Stimulated activated naive B cell treated with anti-CD40 and anti-IgM and Interleukin-4, amounts not matched to agents 10 μg/mL and 1 μg/mL and 100 μg/mL, for 72 hours (primary cell): ENCODE measurements around the gene C19orf85.
A peak's percentile ranks its signal among the peaks of the same experiment; 100 is the strongest.
"Not testable (repeated sequence)": the region's sequence is repeated elsewhere in the genome, so short reads cannot be mapped to it uniquely, and the experiment has no call there.

Experiments used
- ATAC-seq, 2 donors: fragments of 150-1000 bp; cut with Tn5 transposase; replicated peaks; 2 replicates each; pipeline ENCODE4 v1.10.0; 2021; ENCODE audit warnings: moderate library complexity in 1 of 2
- DNase-seq: peaks from one replicate; pipeline ENCODE4 v3.0.0; 2021
- H3K27ac Mint-ChIP-seq: one replicate; pipeline ENCODE4 v1.8.0; 2022; ENCODE audit warnings: mild to moderate bottlenecking, mixed read lengths
- H3K27me3 Mint-ChIP-seq, 2 donors: one replicate each; pipeline ENCODE4 v1.8.0; 2022; ENCODE audit warnings: mixed read lengths in 2 of 2
- H3K36me3 Mint-ChIP-seq, 2 donors: one replicate each; pipeline ENCODE4 v1.8.0; 2022; ENCODE audit warnings: mixed read lengths in 2 of 2, mild to moderate bottlenecking in 1 of 2
- H3K4me1 Mint-ChIP-seq, 2 donors: one replicate each; pipeline ENCODE4 v1.8.0; 2022; ENCODE audit warnings: mixed read lengths in 2 of 2, mild to moderate bottlenecking in 1 of 2
- H3K4me3 Mint-ChIP-seq, 2 donors: one replicate each; pipeline ENCODE4 v1.8.0; 2022; ENCODE audit warnings: mild to moderate bottlenecking in 2 of 2, mixed read lengths in 2 of 2, moderate library complexity in 1 of 2
- H3K9me3 Mint-ChIP-seq, 2 donors: one replicate each; pipeline ENCODE4 v1.8.0; 2022; ENCODE audit warnings: mixed read lengths in 2 of 2, mild to moderate bottlenecking in 1 of 2

The C19orf85 gene

DNA sequence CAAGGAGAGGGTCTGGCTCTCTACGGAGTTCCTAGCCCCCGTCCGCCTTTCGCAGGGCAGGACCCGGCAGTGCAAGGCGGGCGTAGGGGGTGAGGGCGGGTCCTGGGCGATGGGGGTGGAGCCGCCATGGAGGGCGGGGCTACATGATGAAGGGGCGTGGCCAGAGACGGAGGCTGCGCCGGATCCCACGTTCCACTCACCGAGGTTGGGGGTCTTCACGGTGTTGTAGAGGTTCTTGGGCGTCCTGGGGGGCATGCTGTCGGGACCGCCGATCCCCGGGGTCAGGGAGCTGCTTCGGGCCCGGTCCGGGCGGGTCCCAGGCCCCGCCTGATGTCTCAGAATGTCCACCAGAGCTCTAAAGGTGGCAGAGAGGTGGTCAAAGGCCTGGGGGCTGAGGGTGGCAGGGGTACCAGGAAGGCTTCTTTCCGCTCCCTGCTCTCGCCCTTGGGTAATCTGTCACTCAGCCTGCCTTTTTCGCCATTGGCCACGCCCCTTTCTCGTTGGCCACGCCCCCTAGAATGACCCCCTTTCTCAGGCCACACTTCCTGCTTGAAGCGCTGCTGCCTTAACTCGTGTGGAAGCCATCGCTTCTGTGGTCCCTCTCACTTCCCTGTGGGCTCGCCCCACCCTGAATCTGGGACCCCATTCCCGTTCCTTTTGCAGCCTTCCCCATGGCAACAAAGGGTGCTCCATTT, 24.0 kb downstream of the C19orf85 start:
- peaks cover 0 to 8% of the 10 kb centered on the region in 2 donors for H3K9me3 Mint-ChIP-seq
- H3K4me3 Mint-ChIP-seq = peak overlapping the region; percentile 61
- H3K27ac Mint-ChIP-seq = peak overlapping the region; percentile 87
- H3K4me1 Mint-ChIP-seq = peaks cover 21 to 35% of the 10 kb centered on the region in 2 donors
- no peak for DNase-seq
- H3K36me3 Mint-ChIP-seq = peaks cover 7 to 14% of the 10 kb centered on the region in 2 donors
- ATAC-seq = peak; percentile 46 to 51
- peaks cover 79 to 90% of the 10 kb centered on the region in 2 donors for H3K27me3 Mint-ChIP-seq

DNA sequence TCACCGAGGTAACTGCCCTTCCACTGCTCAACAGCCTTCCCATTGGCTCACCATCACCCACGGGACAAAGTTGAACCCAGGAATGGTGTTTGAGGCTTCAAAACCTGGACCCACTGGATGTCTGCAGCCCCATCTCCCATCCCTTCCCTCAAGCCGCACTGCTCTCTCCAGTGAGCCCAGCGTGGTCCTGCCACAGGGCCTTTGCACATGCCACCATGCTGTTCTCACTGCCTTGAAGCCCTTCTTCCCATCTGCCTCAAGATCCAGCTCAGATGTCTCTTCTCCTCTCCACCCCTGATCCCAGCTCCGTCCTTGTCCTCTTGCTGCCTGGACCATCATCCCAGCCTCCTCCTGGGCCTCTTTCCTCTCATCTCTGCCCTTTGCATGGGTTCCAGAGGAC, 25.5 kb downstream of the C19orf85 start:
- DNase-seq (no peak), ATAC-seq (no peak)
- H3K36me3 Mint-ChIP-seq = peaks cover 7 to 14% of the 10 kb centered on the region in 2 donors
- H3K9me3 Mint-ChIP-seq = peaks cover 0 to 8% of the 10 kb centered on the region in 2 donors
- H3K27ac Mint-ChIP-seq = peak overlapping the region; percentile 77
- H3K27me3 Mint-ChIP-seq = peaks cover 65 to 75% of the 10 kb centered on the region in 2 donors
- H3K4me1 Mint-ChIP-seq = peaks cover 19 to 35% of the 10 kb centered on the region in 2 donors
- H3K4me3 Mint-ChIP-seq = no peak overlapping the region

DNA sequence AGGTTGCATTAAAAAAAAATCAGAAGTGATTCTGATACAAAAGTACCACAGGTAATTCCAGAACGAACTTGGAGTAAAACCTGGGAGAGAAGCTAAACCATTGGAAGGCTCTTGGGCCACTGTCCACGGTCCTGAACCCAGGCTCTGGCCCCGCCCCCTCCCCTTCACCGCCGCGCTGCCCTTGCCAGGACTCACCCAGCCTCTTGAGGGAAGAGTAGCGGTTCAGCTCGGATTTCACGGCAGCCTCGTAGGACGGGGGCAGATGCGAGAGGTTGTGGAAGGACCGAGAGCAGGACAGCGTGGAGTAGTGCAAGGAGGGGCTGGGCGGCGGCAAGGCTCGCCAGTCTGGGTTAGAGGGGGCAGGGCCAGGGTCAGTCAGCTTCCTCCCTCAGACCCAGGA, 27.1 kb downstream of the C19orf85 start:
- H3K9me3 Mint-ChIP-seq = peaks cover 0 to 8% of the 10 kb centered on the region in 2 donors
- H3K4me1 Mint-ChIP-seq = peaks cover 15 to 20% of the 10 kb centered on the region in 2 donors
- peaks cover 55 to 65% of the 10 kb centered on the region in 2 donors for H3K27me3 Mint-ChIP-seq
- no peak overlapping the region for H3K4me3 Mint-ChIP-seq
- no peak overlapping the region for H3K27ac Mint-ChIP-seq
- peaks cover 7 to 14% of the 10 kb centered on the region in 2 donors for H3K36me3 Mint-ChIP-seq
- ATAC-seq = no peak
- no peak for DNase-seq

DNA sequence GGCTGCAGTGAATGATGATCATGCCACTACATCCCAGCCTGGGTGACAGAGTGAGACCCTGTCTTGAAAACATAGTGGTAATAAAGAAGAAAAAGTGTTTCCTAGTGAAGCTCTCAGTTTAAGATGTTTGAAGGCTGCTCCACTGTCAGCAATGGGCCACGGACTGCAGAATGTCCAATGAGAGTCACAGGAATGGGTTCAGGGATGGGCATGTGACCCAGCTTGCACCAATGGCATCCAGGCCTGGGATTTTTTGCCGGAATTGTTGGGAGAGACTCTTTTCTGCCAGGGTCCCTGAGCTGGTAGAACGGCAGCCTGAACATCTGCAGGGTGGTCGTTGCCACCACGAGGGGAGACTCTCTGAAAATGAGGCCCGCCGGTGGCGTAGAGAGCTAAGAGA, 27.7 kb downstream of the C19orf85 start:
- Mint-ChIP-seq H3K36me3 (peaks cover 7 to 14% of the 10 kb centered on the region in 2 donors), H3K4me3 (no peak overlapping the region), H3K27ac (no peak overlapping the region), H3K4me1 (peaks cover 13 to 20% of the 10 kb centered on the region in 2 donors), H3K27me3 (peaks cover 56 to 65% of the 10 kb centered on the region in 2 donors), H3K9me3 (peaks cover 0 to 8% of the 10 kb centered on the region in 2 donors)
- ATAC-seq = no peak
- no peak for DNase-seq

DNA sequence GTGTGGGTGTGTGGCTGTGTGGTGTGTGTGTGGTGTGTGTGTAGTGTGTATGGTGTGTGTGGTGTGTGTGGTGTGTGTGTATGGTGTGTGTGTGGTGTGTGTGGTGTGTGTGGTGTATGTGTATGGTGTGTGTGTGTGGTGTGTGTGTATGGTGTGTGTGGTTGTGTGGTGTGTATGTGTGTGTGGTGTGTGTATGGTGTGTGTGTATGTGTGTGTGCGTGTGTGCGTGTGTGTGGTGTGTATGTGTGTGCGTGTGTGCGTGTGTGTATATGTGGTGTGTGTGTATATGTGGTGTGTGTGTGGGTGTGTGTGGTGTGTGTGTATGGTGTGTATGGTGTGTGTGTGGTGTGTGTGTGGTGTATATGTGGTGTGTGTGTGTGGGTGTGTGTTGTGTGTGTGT, 29.5 kb downstream of the C19orf85 start:
- peaks cover 60 to 66% of the 10 kb centered on the region in 2 donors for H3K27me3 Mint-ChIP-seq
- H3K27ac Mint-ChIP-seq = no peak overlapping the region
- ATAC-seq (no peak), DNase-seq (no peak)
- no peak overlapping the region for H3K4me3 Mint-ChIP-seq
- H3K4me1 Mint-ChIP-seq = peaks cover 1 to 8% of the 10 kb centered on the region in 2 donors
- peaks cover 0 to 10% of the 10 kb centered on the region in 2 donors for H3K9me3 Mint-ChIP-seq
- peaks cover 6 to 7% of the 10 kb centered on the region in 2 donors for H3K36me3 Mint-ChIP-seq

DNA sequence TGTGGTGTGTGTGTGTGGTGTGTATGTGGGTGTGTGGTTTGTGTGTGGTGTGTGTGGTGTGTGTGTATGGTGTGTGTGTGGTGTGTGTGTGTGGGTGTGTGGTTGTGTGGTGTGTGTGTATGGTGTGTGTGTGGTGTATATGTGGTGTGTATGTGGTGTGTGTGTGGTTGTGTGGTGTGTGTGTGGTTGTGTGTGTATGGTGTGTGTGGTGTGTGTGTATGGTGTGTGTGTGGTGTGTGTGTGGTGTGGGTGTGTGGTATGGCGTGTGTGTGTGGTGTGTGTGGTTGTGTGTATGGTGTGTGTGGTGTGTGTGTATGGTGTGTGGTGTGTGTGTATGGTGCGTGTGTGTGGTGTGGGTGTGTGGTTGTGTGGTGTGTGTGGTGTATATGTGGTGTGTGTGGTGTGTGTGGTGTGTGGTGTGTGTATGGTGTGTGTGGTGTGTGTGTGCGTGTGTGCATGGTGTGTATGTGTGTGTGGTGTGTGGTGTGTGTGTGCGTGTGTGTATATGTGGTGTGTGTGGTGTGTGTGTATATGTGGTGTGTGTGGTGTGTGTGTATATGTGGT, 30.1 kb downstream of the C19orf85 start:
- Mint-ChIP-seq H3K27ac (no peak overlapping the region), H3K4me3 (no peak overlapping the region)

DNA sequence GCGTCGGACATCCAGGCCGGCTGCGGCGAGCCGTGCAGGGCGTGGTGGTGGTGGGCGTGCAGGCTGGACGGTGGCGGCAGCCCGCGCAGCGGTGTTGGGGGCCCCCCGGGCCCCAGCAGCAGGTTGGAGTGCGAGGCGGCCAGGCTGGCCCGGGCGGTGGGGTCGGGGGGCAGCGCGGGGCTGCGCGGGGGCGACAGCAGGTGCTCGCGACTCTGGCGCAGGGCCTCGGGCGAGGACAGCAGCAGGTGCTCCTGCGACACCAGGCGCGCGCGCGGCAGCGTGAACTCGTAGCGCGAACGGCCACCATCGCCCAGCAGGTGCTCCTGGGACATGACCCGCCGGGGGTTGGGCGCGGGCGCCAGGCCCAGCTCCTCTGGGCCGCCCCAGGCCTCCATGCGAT, 31.3 kb downstream of the C19orf85 start:
- H3K36me3 Mint-ChIP-seq = no peaks in the 10 kb centered on the region
- no peaks in the 10 kb centered on the region for H3K4me1 Mint-ChIP-seq
- ATAC-seq = no peak
- peaks cover 59 to 66% of the 10 kb centered on the region in 2 donors for H3K27me3 Mint-ChIP-seq
- H3K27ac Mint-ChIP-seq = no peak overlapping the region
- peaks cover 0 to 4% of the 10 kb centered on the region in 2 donors for H3K9me3 Mint-ChIP-seq
- H3K4me3 Mint-ChIP-seq = no peak overlapping the region
- DNase-seq = no peak

More for the DNA sequence above, 30.1 kb downstream of the C19orf85 start:
- H3K9me3 Mint-ChIP-seq = peaks cover 0 to 10% of the 10 kb centered on the region in 2 donors
- H3K27me3 Mint-ChIP-seq = peaks cover 60 to 66% of the 10 kb centered on the region in 2 donors
- H3K4me1 Mint-ChIP-seq = peaks cover 0 to 5% of the 10 kb centered on the region in 2 donors
- DNase-seq (no peak), ATAC-seq (no peak)
- peaks cover 3 to 4% of the 10 kb centered on the region in 2 donors for H3K36me3 Mint-ChIP-seq

DNA sequence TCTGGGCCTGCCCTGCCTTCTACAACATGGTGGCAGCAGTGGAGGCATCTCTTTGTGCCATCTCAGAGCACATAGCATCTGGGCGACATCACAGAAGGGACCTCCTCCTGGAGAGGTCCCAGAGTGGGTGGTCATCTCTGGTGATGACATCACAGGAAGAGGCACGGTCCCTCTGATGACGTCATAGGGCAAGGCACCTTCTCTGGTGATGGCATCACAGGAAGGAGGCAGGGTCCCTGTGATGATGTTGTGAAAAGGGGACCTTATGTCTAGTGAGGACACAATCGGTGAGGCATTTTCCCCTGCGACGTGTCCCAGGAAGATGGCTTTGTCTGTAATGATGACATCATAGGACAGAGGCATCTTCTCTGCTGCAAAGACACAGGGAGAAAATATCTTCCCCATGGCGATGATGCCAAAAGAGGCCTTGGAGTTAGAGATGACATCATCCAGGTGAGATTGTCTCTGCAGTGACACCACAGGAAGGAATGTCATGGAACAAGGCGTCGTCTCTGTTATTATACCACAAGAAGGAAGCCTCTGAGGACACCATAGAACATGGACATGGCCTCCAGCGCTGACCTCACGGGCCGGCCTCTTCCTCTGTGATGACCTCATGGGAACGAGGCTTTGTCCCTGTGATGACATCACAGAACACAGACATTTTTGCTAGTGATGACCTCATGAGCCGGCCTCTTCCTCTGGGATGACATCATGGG, 32.2 kb downstream of the C19orf85 start:
- no peaks in the 10 kb centered on the region for H3K4me1 Mint-ChIP-seq
- no peak overlapping the region for H3K4me3 Mint-ChIP-seq
- H3K9me3 Mint-ChIP-seq = peaks cover 0 to 4% of the 10 kb centered on the region in 2 donors
- peaks cover 57 to 66% of the 10 kb centered on the region in 2 donors for H3K27me3 Mint-ChIP-seq
- no peaks in the 10 kb centered on the region for H3K36me3 Mint-ChIP-seq
- no peak for ATAC-seq
- H3K27ac Mint-ChIP-seq = no peak overlapping the region
- DNase-seq = no peak

DNA sequence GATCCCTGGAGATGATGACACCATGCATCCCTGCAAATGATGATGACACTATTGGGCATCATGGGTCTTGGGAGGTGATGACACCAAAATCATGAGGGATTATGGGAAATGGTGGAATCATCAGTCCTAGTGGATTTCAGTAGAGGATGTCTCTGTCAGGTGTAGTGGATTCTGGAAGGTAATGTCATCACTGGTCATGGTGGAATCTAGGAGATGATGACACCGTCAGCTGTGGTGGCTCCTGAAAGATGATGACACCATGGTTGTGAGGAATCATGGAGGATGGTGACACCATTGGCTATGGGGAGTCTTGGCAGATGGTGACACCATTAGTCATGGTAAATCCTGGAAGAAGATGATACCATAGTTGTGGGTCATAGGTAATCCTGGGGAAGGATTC, 33.4 kb downstream of the C19orf85 start:
- DNase-seq (no peak), ATAC-seq (no peak)
- Mint-ChIP-seq H3K4me3 (no peak overlapping the region), H3K4me1 (no peaks in the 10 kb centered on the region), H3K9me3 (peaks cover 0 to 4% of the 10 kb centered on the region in 2 donors), H3K36me3 (no peaks in the 10 kb centered on the region), H3K27me3 (peaks cover 51 to 60% of the 10 kb centered on the region in 2 donors), H3K27ac (no peak overlapping the region)

DNA sequence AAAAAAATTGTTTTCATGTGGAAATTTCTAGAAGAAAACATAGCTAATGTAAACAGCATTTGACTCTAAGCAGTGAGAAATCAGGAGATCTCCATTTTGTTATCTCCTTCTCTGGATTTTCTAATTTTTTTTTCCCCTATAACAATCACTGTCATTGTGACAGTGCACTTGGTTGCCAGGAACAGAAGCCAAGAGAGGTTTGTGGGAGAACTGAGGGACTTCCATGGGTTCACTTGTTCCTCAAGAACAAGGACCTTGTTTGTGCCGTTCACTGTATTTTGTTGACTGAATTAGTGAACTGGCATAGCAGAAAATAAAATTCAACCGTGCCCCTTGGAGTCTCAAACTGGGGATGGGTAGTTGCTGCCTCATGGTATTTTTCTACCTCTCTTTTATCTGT, 38.5 kb downstream of the C19orf85 start:
- H3K4me1 Mint-ChIP-seq = no peaks in the 10 kb centered on the region
- H3K9me3 Mint-ChIP-seq = no peaks in the 10 kb centered on the region
- DNase-seq = no peak
- no peak overlapping the region for H3K27ac Mint-ChIP-seq
- ATAC-seq = no peak
- H3K27me3 Mint-ChIP-seq = peaks cover 42 to 50% of the 10 kb centered on the region in 2 donors
- no peaks in the 10 kb centered on the region for H3K36me3 Mint-ChIP-seq
- H3K4me3 Mint-ChIP-seq = no peak overlapping the region

DNA sequence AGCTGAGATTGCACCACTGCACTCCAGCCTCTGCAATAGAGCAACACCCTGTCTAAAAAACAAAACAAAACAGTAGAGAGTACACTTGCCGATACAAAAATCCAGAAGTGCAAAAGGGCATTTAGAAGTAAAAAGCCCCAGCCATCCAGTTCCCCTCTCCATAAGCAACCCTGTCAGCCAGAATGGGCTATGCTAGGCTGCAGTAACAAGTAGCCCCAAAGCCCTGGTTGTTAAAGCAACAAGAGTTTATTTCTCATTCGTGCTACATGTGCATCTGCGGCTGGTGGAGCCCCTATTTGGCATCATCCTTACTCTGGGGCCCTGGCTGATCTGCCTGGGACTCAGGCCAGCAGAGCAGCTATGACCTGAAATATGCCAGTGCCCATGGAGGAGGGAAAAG, 40.0 kb downstream of the C19orf85 start:
- H3K27ac Mint-ChIP-seq = no peak overlapping the region
- no peaks in the 10 kb centered on the region for H3K9me3 Mint-ChIP-seq
- H3K27me3 Mint-ChIP-seq = peaks cover 27 to 36% of the 10 kb centered on the region in 2 donors
- H3K4me1 Mint-ChIP-seq = no peaks in the 10 kb centered on the region
- no peaks in the 10 kb centered on the region for H3K36me3 Mint-ChIP-seq
- no peak overlapping the region for H3K4me3 Mint-ChIP-seq
- DNase-seq (no peak), ATAC-seq (no peak)

DNA sequence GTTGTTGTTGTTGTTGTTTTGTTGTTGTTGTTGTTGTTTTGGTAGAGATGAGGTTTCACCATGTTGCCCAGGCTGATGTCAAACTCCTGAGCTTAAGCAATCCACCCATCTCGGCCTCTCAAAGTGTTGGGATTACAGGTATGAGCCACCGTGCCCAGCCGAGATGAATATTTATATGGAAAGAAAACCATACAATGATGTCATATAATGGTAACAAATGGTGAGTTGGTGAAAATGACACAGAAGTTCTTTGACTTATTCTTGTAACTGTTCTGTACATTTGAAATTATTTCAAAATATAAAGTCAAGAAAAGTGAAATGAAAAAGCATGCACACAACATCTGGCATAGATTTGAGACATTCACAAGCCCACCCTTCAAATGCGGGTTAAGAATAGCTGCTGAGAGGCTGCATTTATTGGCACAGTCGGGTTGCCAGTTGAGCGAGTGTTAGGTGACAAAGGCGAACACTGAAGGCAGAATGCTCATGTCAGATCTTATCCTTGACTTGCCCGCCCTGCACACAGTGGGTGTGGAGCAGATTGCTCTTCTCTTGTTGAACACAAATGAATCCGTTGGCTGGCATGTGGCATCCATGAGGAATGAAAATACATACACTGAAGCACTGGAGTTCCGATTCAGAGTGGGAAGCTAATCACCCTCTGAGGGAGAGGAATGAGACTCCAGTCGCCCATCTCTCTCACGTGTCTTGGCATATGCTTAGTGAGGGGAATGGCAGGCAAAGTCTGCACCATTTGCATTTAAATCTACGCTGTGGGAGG, 41.1 kb downstream of the C19orf85 start:
- H3K4me1 Mint-ChIP-seq = no peaks in the 10 kb centered on the region
- H3K27ac Mint-ChIP-seq = no peak overlapping the region
- no peak for DNase-seq
- no peak overlapping the region for H3K4me3 Mint-ChIP-seq
- no peaks in the 10 kb centered on the region for H3K9me3 Mint-ChIP-seq
- H3K27me3 Mint-ChIP-seq = peaks cover 19 to 28% of the 10 kb centered on the region in 2 donors
- no peaks in the 10 kb centered on the region for H3K36me3 Mint-ChIP-seq
- no peak for ATAC-seq

DNA sequence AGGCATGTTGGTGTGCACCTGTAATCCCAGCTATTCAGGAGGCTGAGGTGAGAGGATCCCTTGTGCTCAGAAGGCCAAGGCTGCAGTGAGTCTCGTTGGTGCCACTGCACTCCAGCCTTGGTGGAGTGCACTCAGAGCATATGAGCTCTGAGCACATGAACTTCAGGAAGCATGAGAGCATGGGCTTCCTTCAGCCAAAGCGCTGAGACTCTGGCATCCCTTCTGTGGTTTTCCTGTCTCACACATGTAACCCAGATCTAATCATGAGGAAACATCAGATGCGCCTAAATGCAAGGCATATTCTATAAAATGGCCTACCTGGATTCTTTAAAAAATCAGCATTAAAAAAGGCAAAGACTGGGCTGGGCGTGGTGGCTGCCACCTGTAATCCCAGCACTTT, 43.3 kb downstream of the C19orf85 start:
- DNase-seq, H3K36me3 Mint-ChIP-seq, H3K4me1 Mint-ChIP-seq, ATAC-seq, H3K4me3 Mint-ChIP-seq, H3K9me3 Mint-ChIP-seq, H3K27ac Mint-ChIP-seq: not testable (repeated sequence)
- peaks cover 16 to 23% of the 10 kb centered on the region in 2 donors for H3K27me3 Mint-ChIP-seq

DNA sequence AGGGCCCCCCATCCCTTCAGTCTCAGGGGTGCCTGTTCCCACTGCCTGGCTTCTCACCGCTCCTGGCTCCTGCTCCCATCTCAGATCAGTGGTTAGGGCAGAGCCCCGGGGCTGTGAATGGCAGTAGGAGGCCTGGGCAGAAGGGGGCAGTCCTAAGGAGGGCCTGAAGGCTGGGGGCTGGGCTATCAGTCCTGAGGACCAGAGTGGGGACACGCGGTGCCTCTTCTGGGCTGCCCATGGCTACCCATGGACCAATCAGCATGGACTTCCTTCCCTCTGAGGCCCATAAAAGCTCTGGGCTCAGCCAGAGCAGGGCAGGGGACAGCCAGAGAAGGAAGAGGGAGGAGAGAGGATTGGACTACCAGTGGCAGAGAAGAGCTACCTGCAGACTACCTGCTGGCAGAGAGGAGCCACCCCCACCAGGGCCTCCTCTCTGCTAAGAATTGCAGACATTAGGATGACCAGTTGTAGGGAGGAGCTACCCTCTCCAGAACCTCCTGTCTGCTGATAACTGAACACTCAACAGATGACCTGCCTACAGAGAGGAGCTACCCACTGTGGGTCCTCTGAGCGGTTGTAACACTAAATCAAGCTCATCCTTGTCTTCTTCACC, 44.8 kb downstream of the C19orf85 start:
- Mint-ChIP-seq H3K9me3 (no peaks in the 10 kb centered on the region), H3K4me3 (no peak overlapping the region), H3K27ac (no peak overlapping the region), H3K4me1 (no peaks in the 10 kb centered on the region), H3K36me3 (no peaks in the 10 kb centered on the region), H3K27me3 (peaks cover 10 to 17% of the 10 kb centered on the region in 2 donors)
- no peak for DNase-seq
- ATAC-seq = no peak
